LNCAP (cell line): ENCODE measurements around the gene TRPV2.

Source experiments
- TF ChIP-seq, protein P1 (sequence below): fragments of 450-650 bp; IDR thresholded peaks from 2 replicates; pipeline ENCODE4 v1.5.1; 2017; ENCODE audit warnings: mild to moderate bottlenecking

TRPV2 gene

DNA sequence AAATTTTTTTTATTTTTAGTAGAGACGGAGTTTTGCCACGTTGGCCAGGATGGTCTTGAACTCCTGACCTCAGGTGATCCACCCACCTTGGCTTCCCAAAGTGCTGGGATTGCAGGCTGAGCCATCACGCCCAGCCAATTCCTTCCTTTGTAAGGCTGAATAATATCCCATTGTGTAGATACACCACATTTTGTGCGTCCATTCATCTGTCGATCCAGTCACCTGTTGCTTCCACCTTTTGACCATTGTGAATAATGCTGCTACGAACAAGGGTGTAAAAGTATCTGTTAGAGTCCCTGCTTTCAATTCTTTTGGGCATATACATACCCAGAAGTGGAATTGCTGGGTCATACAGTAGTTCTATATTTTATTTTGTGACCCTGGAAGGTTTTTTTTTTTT lies 15.3 kb downstream of the TRPV2 start:
- TF ChIP-seq, protein P1, sequence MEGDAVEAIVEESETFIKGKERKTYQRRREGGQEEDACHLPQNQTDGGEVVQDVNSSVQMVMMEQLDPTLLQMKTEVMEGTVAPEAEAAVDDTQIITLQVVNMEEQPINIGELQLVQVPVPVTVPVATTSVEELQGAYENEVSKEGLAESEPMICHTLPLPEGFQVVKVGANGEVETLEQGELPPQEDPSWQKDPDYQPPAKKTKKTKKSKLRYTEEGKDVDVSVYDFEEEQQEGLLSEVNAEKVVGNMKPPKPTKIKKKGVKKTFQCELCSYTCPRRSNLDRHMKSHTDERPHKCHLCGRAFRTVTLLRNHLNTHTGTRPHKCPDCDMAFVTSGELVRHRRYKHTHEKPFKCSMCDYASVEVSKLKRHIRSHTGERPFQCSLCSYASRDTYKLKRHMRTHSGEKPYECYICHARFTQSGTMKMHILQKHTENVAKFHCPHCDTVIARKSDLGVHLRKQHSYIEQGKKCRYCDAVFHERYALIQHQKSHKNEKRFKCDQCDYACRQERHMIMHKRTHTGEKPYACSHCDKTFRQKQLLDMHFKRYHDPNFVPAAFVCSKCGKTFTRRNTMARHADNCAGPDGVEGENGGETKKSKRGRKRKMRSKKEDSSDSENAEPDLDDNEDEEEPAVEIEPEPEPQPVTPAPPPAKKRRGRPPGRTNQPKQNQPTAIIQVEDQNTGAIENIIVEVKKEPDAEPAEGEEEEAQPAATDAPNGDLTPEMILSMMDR = no peak

GRCh38 chr17:16432017-16432416 lies 16.6 kb downstream of the TRPV2 start:
- TF ChIP-seq, protein P1 = no peak

DNA sequence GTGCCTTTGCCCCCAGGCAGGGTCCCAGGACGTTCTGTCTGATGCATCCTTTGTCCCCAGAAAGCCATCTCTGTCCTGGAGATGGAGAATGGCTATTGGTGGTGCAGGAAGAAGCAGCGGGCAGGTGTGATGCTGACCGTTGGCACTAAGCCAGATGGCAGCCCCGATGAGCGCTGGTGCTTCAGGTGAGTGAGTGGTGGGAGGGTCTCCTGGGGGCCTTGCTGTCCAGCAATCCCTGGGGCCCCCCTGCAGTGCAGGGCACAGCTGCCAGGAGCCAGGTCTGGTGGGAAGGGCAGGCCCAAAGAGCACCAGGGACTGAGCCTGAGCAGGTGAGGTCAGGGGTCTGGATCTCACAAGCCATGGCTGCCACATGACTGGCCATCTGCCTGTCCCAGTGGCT lies 18.1 kb downstream of the TRPV2 start:
- TF ChIP-seq, protein P1 = no peak

DNA sequence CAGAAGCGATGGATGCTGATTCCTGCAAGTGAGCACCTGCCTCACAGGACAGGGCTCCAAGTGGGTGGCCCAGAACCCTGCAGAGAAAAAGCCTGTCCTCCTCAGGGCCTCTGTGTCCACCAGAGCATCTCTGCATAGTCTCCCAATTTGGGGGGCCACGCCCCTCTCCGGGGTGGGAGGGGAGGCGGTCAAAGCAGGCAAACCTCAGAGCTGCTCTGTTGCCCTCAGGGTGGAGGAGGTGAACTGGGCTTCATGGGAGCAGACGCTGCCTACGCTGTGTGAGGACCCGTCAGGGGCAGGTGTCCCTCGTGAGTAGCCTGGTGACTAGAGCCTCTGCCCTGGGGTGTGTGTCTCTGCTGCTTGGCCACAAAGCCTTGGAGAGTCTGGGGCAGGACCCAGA lies 19.3 kb downstream of the TRPV2 start:
- TF ChIP-seq, protein P1 = no peak

DNA sequence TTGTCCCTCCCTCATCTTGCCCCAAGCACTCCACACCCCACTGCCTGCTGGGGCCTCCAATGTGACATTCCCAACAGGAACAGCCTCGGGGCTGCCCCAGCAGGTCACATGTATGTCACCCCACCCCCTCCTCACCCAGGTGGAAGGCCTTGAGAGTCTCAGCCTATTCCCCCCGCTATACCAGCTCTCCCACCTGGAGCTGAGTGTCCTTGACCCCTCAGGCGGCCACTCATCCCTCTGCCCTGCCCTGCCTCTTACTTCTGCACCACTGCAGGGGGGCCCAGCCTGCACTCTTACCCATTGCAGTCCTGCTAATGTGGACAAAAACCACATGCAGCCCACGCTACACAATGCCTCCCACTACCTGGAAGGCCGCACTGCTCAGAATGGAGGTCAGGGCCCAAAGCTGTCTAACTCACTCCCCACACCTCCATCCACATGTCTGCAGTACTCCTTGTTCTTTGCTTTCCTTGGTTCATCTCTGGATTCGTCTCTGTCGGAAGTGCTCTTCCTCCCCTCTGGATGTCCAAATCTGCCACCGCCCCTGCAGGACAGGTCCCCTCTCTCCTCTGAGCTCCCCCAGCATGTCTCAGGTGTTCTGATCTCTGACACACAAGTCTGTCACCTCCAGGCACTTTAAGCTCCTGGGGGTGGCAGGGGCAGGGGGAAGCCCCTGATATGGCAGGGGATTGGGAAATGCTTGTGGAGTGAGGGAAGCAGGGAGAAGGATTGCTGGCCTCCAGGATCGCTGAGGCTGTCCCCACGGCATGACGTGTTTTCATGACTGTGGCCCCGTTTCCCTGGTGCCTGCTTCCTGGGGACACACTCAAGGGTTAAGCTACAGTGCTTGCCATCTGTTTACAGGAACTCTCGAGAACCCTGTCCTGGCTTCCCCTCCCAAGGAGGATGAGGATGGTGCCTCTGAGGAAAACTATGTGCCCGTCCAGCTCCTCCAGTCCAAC lies 20.8 kb downstream of the TRPV2 start:
- TF ChIP-seq, protein P1 = no peak

- TF ChIP-seq, protein P1 = no peak
Observed at GRCh38 chr17:16437083-16437482, 21.7 kb downstream of the TRPV2 start.

DNA sequence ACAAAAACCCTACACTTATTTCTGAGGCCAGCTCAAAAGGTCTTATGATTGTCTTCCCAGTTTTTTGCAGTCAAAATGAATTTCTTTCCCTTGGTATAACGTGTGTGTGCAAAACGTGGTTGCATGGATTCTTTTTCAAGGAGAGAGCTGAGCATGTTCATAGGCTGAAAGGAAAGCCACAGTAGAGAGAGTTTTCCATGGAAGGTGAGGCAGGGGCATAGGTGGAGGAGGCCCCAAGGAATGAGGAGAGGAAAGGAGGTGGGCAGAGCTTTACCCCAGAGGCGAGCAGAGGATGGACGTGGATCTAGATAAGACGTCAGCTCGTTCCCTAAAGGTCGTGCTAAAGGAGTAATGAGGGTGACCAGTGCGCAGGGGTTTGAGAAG lies 22.8 kb downstream of the TRPV2 start:
- TF ChIP-seq, protein P1 = no peak
